HepG2 (cell line): Measurements from ENCODE around the gene SBK1. TPM values are rescaled to one million over a fixed set of nuclear protein-coding genes. Genes with fewer than 3 reads are reported as not detected.

ENCODE experiments used
- ATAC-seq: fragments of 200-7000 bp; cut with Tn5 transposase; 3 replicates; pipeline ENCODE4 v1.9.1; 2020; ENCODE audit warnings: mild to moderate bottlenecking, moderate library complexity
- BruUV-seq: library from RNA; stranded (reverse); fragments of 400-500 nt; replicated peaks from 2 replicates; lab custom pipeline; 2021; lab: Mats Ljungman, UMichigan
- CTCF ChIA-PET: fragments of 300-600 bp; formaldehyde crosslinking; extraction: SDS; loops from one replicate; lab custom pipeline; 2021; ENCODE audit warnings: low total read pairs, inconsistent platforms, low intra/inter-chr PET ratio; lab: Yijun Ruan, JAX
- POLR2A ChIA-PET: fragments of 350-600 bp; sonication (Branson Sonifier 250); formaldehyde crosslinking; loops from one replicate; lab custom pipeline; 2020; ENCODE audit warnings: antibody characterized with exemption, inconsistent platforms; lab: Yijun Ruan, JAX
- DNase-seq: peaks from one replicate; pipeline ENCODE4 v3.0.0-alpha.2; 2015; ENCODE audit warnings: low spot score
- FAIRE-seq: peaks from 3 replicates; lab custom pipeline; 2011; peaks lifted over from hg19 to GRCh38; lab: Jason Lieb, UNC
- H2AFZ ChIP-seq: one replicate; pipeline ENCODE4 v1.6.1; 2011; ENCODE audit warnings: low read length, inconsistent platforms
- H3K27ac ChIP-seq: fragments of 300-600 bp; 3 replicates; pipeline ENCODE4 v1.8.0; 2011; ENCODE audit warnings: mixed run types, mild to moderate bottlenecking, mixed read lengths, low read length, inconsistent platforms; ENCODE audit not compliant: insufficient read depth; ENCODE audit errors: extremely low read length
- H3K27me3 ChIP-seq, 2 experiments: fragments of 200-600 bp in 1 of 2; 2 replicates in 1 of 2; 3 replicates in 1 of 2; pipeline versions ENCODE4 v1.6.0 to v1.8.0; 2011; ENCODE audit warnings: low read length in 2 of 2, mild to moderate bottlenecking in 2 of 2, moderate library complexity in 2 of 2, inconsistent platforms in 1 of 2; ENCODE audit not compliant: insufficient read depth in 2 of 2, control insufficient read depth in 1 of 2
- H3K36me3 ChIP-seq, 2 experiments: fragments of 200-600 bp in 1 of 2; replicated peaks in 1 of 2; 2 replicates in 1 of 2; 3 replicates in 1 of 2; pipeline versions ENCODE4 v1.5.1 to v1.8.0; 2011; ENCODE audit warnings: low read length in 2 of 2, inconsistent platforms in 1 of 2; ENCODE audit not compliant: insufficient read depth in 2 of 2, control insufficient read depth in 1 of 2
- H3K4me1 ChIP-seq: 2 replicates; pipeline ENCODE4 v1.5.1; 2012; ENCODE audit warnings: low read length, inconsistent platforms; ENCODE audit not compliant: insufficient read depth
- H3K4me2 ChIP-seq: 2 replicates; pipeline ENCODE4 v1.6.0; 2011; ENCODE audit warnings: low read depth, low read length, inconsistent platforms
- H3K4me3 ChIP-seq, 3 experiments: fragments of 200-600 bp in 1 of 3; sonication (generic), shearing (Covaris generic) in 1 of 3; replicated peaks in 1 of 3; 2 replicates each; pipeline ENCODE4 v1.5.1; 2011 to 2016; ENCODE audit warnings: low read length in 3 of 3, inconsistent platforms in 2 of 3, low read depth in 2 of 3, mild to moderate bottlenecking in 2 of 3, control low read depth in 1 of 3, mixed read lengths in 1 of 3; ENCODE audit not compliant: insufficient read depth in 1 of 3
- H3K79me2 ChIP-seq: one replicate; pipeline ENCODE4 v1.6.1; 2011; ENCODE audit warnings: low read length, inconsistent platforms; ENCODE audit not compliant: insufficient read depth
- H3K9ac ChIP-seq: 2 replicates; pipeline ENCODE4 v1.6.0; 2011; ENCODE audit warnings: mild to moderate bottlenecking, low read depth, low read length, inconsistent platforms; ENCODE audit not compliant: insufficient read depth
- H3K9me3 ChIP-seq: 2 replicates; pipeline ENCODE4 v1.5.1; 2012; ENCODE audit warnings: mild to moderate bottlenecking, low read length
- H4K20me1 ChIP-seq: 2 replicates; pipeline ENCODE4 v1.6.0; 2011; ENCODE audit warnings: inconsistent platforms, mild to moderate bottlenecking, low read length, moderate library complexity; ENCODE audit not compliant: insufficient read depth
- EEA1 ChIP-seq: sonication (generic); formaldehyde crosslinking; IDR thresholded peaks from 2 replicates; pipeline ENCODE4 v1.5.1; 2020; ENCODE audit warnings: mild to moderate bottlenecking, missing genetic modification reagents, borderline replicate concordance
- MNT ChIP-seq: fragments of 450-650 bp; IDR thresholded peaks from 2 replicates; pipeline ENCODE4 v1.6.1; 2016
- RBAK ChIP-seq: sonication (generic); formaldehyde crosslinking; IDR thresholded peaks from 2 replicates; pipeline ENCODE4 v1.5.1; 2020; ENCODE audit warnings: mild to moderate bottlenecking, missing genetic modification reagents
- SRY ChIP-seq: sonication (generic); formaldehyde crosslinking; IDR thresholded peaks from 2 replicates; pipeline ENCODE4 v1.8.0; 2022; ENCODE audit warnings: mild to moderate bottlenecking, missing genetic modification reagents
- TERF1 ChIP-seq: sonication (generic); formaldehyde crosslinking; IDR thresholded peaks from 2 replicates; pipeline ENCODE4 v1.8.0; 2022; ENCODE audit warnings: mild to moderate bottlenecking, missing genetic modification reagents, moderate library complexity
- ZBTB7A ChIP-seq: sonication (generic); formaldehyde crosslinking; IDR thresholded peaks from 2 replicates; pipeline ENCODE4 v1.8.0; 2022; ENCODE audit warnings: mild to moderate bottlenecking, missing genetic modification reagents
- ZFP36L2 ChIP-seq: sonication (generic); formaldehyde crosslinking; IDR thresholded peaks from 2 replicates; pipeline ENCODE4 v1.4.0; 2020; ENCODE audit warnings: missing genetic modification reagents
- ZNF512B ChIP-seq: sonication (generic); formaldehyde crosslinking; IDR thresholded peaks from 2 replicates; pipeline ENCODE4 v1.5.1; 2020; ENCODE audit warnings: missing genetic modification reagents, mild to moderate bottlenecking, borderline replicate concordance
- ZNF562 ChIP-seq: sonication (generic); formaldehyde crosslinking; IDR thresholded peaks from 2 replicates; pipeline ENCODE4 v1.8.0; 2022; ENCODE audit warnings: missing genetic modification reagents, borderline replicate concordance
- ZNF572 ChIP-seq: sonication (generic); formaldehyde crosslinking; IDR thresholded peaks from 2 replicates; pipeline ENCODE4 v1.5.1; 2020; ENCODE audit warnings: mild to moderate bottlenecking, missing genetic modification reagents
- ZNF768 ChIP-seq: sonication (generic); formaldehyde crosslinking; IDR thresholded peaks from 2 replicates; pipeline ENCODE4 v1.4.0; 2020; ENCODE audit warnings: missing genetic modification reagents
- WGBS: methylation state at CpG from one replicate; pipeline ENCODE4 v1.1.6; 2017; ENCODE audit warnings: low lambda C conversion rate; 5-methylcytosine and 5-hydroxymethylcytosine counted together
- in situ Hi-C: cut with HindIII; loops from 2 replicates; pipeline ENCODE4 v1.10.0; 2017; ENCODE audit warnings: low pct_unique_long_range_greater_than_20kb; ENCODE audit not compliant: extremely low pct_ligation_motif_present
- intact Hi-C: fragments of 100-400 bp; cut with micrococcal nuclease; formaldehyde crosslinking; loops from one replicate; pipeline ENCODE4 v1.10.0; 2022; ENCODE audit not compliant: unreplicated experiment
- polyA plus RNA-seq, 8 experiments: library from polyadenylated mRNA; depleted of rRNA in 3 of 8; stranded (reverse) in 7 of 8; unstranded in 1 of 8; fragments of >200 nt; fragmentation: Illumina TruSeq in 4 of 8; extraction: Trizol in 4 of 8; gene quantifications; 2 replicates each; pipeline versions ENCODE4 v1.2.1 to v1.2.3, GENCODE V29; 2011 to 2016; ENCODE audit warnings: low read depth in 4 of 8, missing spikeins in 1 of 8, mixed read lengths in 1 of 8; ENCODE audit not compliant: insufficient read depth in 1 of 8
- total RNA-seq, 5 experiments: library from RNA; depleted of rRNA; stranded (reverse); fragments of >200 nt; fragmentation: Illumina TruSeq; extraction: Trizol; gene quantifications; 2 replicates each; pipeline ENCODE4 v1.2.3, GENCODE V29; 2016; ENCODE audit warnings: low read depth in 1 of 5

Gene SBK1
- total and polyA plus RNA-seq, 2 of the 13 experiments (the other 11 are each of a cell fraction or from before 2014, with no cell fraction given) = 0.15 to 0.17 TPM

- Histone ChIP-seq H3K9me3 (no peaks in the 10 kb centered on the region), H2AFZ (no peak overlapping the region), H3K79me2 (no peaks in the 10 kb centered on the region), H3K9ac (no peak overlapping the region), H3K4me3 (no peak overlapping the region), H3K36me3 (no peaks in the 10 kb centered on the region), H3K27me3 (peaks cover 3 to 46% of the 10 kb centered on the region in 2 experiments; a peak in 3 of 5 replicates), H3K4me1 (peaks cover 6% of the 10 kb centered on the region; the same call in 1 of the 2 replicates), H3K27ac (no peak overlapping the region), H4K20me1 (0 out of 2 replicates have a peak, but pooled peaks cover 2% of the 10 kb centered on the region), H3K4me2 (no peak overlapping the region)
- in situ Hi-C loops (loop anchor here (5.0 to 10.0 kb wide), 2 partner anchors 33 to 55 kb away; no protein-coding TSS in a partner anchor), intact Hi-C loops (no loop called here)
- POLR2A ChIA-PET = no interaction called here
- ATAC-seq = no peak
- DNase-seq = no peak
- WGBS = 19% methylated on average over 9 of the region's 20 CpGs
- no peak for TF ChIP-seq SRY (CRISPR knock-in tag)
- TF ChIP-seq MNT = peak; percentile 92
- CTCF ChIA-PET = no interaction called here
- FAIRE-seq = no peak
- no TSS peak for BruUV-seq
Observed at GRCh38 chr16:28309811-28310311, 17.5 kb downstream of the SBK1 start.

GRCh38 chr16:28310796-28311195 lies 18.5 kb downstream of the SBK1 start:
- Histone ChIP-seq H3K9ac (no peak overlapping the region), H3K4me3 (no peak overlapping the region), H3K9me3 (no peaks in the 10 kb centered on the region), H2AFZ (no peak overlapping the region), H3K36me3 (no peaks in the 10 kb centered on the region), H3K27ac (no peak overlapping the region), H3K4me2 (no peak overlapping the region), H3K27me3 (peaks cover 3 to 44% of the 10 kb centered on the region in 2 experiments; a peak in 3 of 5 replicates), H4K20me1 (0 out of 2 replicates have a peak, but pooled peaks cover 2% of the 10 kb centered on the region), H3K79me2 (no peaks in the 10 kb centered on the region), H3K4me1 (peaks cover 6% of the 10 kb centered on the region; the same call in 1 of the 2 replicates)
- in situ Hi-C loops (loop anchor here (5.0 to 10.0 kb wide), 2 partner anchors 33 to 56 kb away; no protein-coding TSS in a partner anchor), intact Hi-C loops (no loop called here)
- DNase-seq (no peak), ATAC-seq (no peak), FAIRE-seq (no peak)
- 61% methylated on average over 11 of the region's 11 CpGs for WGBS
- POLR2A ChIA-PET = no interaction called here
- no TSS peak for BruUV-seq
- CTCF ChIA-PET = no interaction called here
- peak; percentile 74; the same call in 1 of the 2 replicates for TF ChIP-seq ZNF768
- TF ChIP-seq ZNF562 (CRISPR knock-in tag) = 0 out of 2 replicates have a peak, but pooled peaks have one; percentile 16
- no peak for TF ChIP-seq ZFP36L2 (CRISPR knock-in tag)
- no peak for TF ChIP-seq ZNF512B (CRISPR knock-in tag)
- TF ChIP-seq TERF1 (CRISPR knock-in tag) = no peak
- TF ChIP-seq RBAK = no peak
- no peak for TF ChIP-seq EEA1
- no peak for TF ChIP-seq ZBTB7A (CRISPR knock-in tag)
- TF ChIP-seq ZNF572 = no peak
